HG02798 (cell line): ENCODE results near the gene PCSK4.
A peak's percentile ranks its signal among the peaks of the same experiment; 100 is the strongest.
"Not testable (repeated sequence)": the region's sequence is repeated elsewhere in the genome, so short reads cannot be mapped to it uniquely, and the experiment has no call there.

Experiments
- ATAC-seq: cut with Tn5 transposase; IDR thresholded peaks from one replicate; pipeline ENCODE4 v1.9.1; 2021; ENCODE audit warnings: mild to moderate bottlenecking; ENCODE audit not compliant: unreplicated experiment, poor library complexity

The PCSK4 gene

GRCh38 chr19:1489463-1490310 lies 463 bp downstream of the PCSK4 start:
- no peak for ATAC-seq

GRCh38 chr19:1488282-1488601 lies 1.9 kb downstream of the PCSK4 start:
- no peak for ATAC-seq

- no peak for ATAC-seq
Observed at GRCh38 chr19:1487576-1488281, 2.4 kb downstream of the PCSK4 start.

GRCh38 chr19:1486720-1487575 lies 3.2 kb downstream of the PCSK4 start:
- ATAC-seq, result no peak

GRCh38 chr19:1483979-1484428 lies 6.1 kb downstream of the PCSK4 start:
- ATAC-seq, result no peak

GRCh38 chr19:1483131-1483978 lies 6.8 kb downstream of the PCSK4 start:
- no peak for ATAC-seq

- no peak for ATAC-seq
Observed at GRCh38 chr19:1482361-1483130, 7.6 kb downstream of the PCSK4 start.

- no peak for ATAC-seq
Observed at GRCh38 chr19:1481893-1482360, 8.2 kb downstream of the PCSK4 start.

GRCh38 chr19:1481224-1481892 lies 8.8 kb downstream of the PCSK4 start:
- ATAC-seq, result no peak

- ATAC-seq, result peak; percentile 91
Observed at GRCh38 chr19:1478934-1479707, 11.0 kb downstream of the PCSK4 start, which contains the start of gene C19orf25. C19orf25 (minus strand) TSS chr19:1479215; CDS start chr19:1478903, 312 bp downstream.

GRCh38 chr19:1477056-1477455 lies 13.1 kb downstream of the PCSK4 start:
- ATAC-seq, result not testable (repeated sequence)

GRCh38 chr19:1475751-1476437 lies 14.3 kb downstream of the PCSK4 start:
- no peak for ATAC-seq

- ATAC-seq, result no peak
Observed at GRCh38 chr19:1474765-1475351, 15.3 kb downstream of the PCSK4 start.

GRCh38 chr19:1474011-1474764 lies 16.0 kb downstream of the PCSK4 start:
- no peak for ATAC-seq

- no peak for ATAC-seq
Observed at GRCh38 chr19:1473085-1473851, 16.9 kb downstream of the PCSK4 start.
